ENCODE results near the gene JARID2.

The JARID2 gene

DNA sequence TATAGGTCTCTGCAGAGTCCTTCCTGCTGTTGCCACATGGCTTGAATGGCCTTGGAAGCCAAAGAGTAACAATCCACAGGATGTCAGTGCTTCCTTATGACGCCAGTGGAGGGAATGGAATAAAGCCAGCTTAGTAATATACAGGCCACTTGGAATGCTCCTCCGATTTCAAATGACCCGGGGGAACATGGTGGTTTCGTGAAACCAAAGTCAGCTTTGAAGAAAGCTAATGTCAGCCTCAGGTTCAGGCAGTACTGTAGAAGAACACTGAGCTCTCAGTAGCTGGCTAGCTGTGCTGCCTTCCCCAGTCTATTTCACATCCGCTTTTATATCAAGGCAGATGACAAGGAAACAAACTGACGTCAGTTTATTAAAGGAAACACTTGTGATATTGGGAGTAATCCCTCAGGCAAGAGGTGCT lies 227.9 kb downstream of the JARID2 start:
- Mint-ChIP-seq H3K4me3 (no peak overlapping the region), H3K36me3 (ENCODE audit: insufficient read depth) (peaks cover 12% of the 10 kb centered on the region), H3K27me3 (no peaks in the 10 kb centered on the region), H3K9me3 (no peaks in the 10 kb centered on the region), H3K4me1 (ENCODE audit: low read depth in 2 of 2) (peaks cover 3 to 19% of the 10 kb centered on the region in 2 donors), H3K27ac (peak overlapping the region in 1 of 2 donors; percentile 71)
- no peak for ATAC-seq (replicated peaks)
- DNase-seq = no peak

DNA sequence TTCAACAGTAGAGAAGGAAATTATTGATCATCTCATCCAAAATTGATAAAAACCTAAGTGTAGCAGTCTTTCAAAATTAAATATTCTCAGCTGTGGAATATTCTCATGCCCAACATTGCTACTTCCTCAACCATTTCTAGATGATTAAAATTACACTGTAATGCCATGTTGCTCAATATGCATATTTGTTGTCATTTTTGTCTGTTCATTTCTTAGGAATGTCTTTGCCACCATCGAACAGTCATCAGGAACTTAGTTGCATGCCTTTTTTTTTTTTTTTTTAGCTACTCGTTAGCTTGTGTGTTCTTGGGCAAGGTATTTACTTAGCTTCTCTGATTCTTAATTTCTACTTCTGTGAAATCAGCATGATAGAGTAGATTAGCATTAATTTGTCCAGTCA lies 228.3 kb downstream of the JARID2 start:
- peaks cover 6 to 23% of the 10 kb centered on the region in 2 donors for H3K4me1 Mint-ChIP-seq (ENCODE audit: low read depth in 2 of 2)
- H3K36me3 Mint-ChIP-seq (ENCODE audit: insufficient read depth) = peaks cover 12% of the 10 kb centered on the region
- H3K4me3 Mint-ChIP-seq = no peak overlapping the region
- H3K27me3 Mint-ChIP-seq = no peaks in the 10 kb centered on the region
- H3K9me3 Mint-ChIP-seq = no peaks in the 10 kb centered on the region
- ATAC-seq (replicated peaks) (no peak), DNase-seq (no peak)
- H3K27ac Mint-ChIP-seq = peak overlapping the region in 1 of 2 donors; percentile 71

DNA sequence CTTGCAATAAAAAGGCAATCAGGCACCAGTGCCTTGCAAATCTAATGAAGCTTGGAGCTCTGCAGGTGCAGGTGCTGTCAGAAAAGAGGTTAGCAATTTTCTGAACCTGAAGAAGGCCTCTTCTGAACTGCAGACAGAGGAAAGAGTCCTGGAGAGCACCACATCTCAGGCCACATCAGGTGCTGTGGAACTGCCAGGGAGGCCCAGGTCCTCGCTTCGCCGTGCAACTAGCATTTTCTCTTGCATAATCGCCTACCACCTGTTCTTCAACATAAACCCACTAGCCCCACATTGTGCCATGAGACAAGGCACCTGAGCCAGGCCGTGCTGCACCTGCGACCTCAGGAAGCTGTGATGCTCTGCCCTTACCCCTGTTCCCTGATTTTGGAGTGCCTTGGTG lies 229.4 kb downstream of the JARID2 start:
- Mint-ChIP-seq H3K9me3 (no peaks in the 10 kb centered on the region), H3K4me3 (no peak overlapping the region)

DNA sequence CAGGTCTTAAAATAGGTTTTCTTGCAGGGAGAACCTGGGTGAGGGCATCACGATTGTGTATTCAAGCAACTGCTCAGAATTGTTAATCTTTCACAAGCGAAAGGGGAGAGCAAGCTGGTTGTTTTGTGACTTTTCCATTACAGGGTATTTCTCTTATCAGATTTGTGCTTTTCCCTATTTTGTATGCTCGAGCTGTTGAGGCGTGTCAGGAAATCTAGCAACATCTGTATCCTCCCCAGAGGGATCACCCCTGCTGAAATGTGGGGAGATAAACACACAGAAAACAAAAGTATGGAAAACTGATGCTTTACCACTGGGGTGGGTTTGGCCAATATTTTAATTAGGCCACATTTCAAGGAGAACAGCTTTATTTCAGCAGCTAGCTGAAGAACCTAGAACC lies 230.0 kb downstream of the JARID2 start:
- no peaks in the 10 kb centered on the region for H3K27me3 Mint-ChIP-seq
- no peak for DNase-seq
- peak overlapping the region in 1 of 2 donors; percentile 71 for H3K27ac Mint-ChIP-seq
- ATAC-seq (replicated peaks) = no peak
- H3K4me1 Mint-ChIP-seq (ENCODE audit: low read depth in 2 of 2) = peaks cover 12 to 34% of the 10 kb centered on the region in 2 donors
- H3K9me3 Mint-ChIP-seq = no peaks in the 10 kb centered on the region
- peaks cover 12% of the 10 kb centered on the region for H3K36me3 Mint-ChIP-seq (ENCODE audit: insufficient read depth)
- no peak overlapping the region for H3K4me3 Mint-ChIP-seq

More for the DNA sequence above, 229.4 kb downstream of the JARID2 start:
- H3K36me3 Mint-ChIP-seq (ENCODE audit: insufficient read depth) = peaks cover 12% of the 10 kb centered on the region
- no peaks in the 10 kb centered on the region for H3K27me3 Mint-ChIP-seq
- ATAC-seq (replicated peaks) = no peak
- H3K27ac Mint-ChIP-seq = peak overlapping the region in 1 of 2 donors; percentile 71
- no peak for DNase-seq
- peaks cover 12 to 30% of the 10 kb centered on the region in 2 donors for H3K4me1 Mint-ChIP-seq (ENCODE audit: low read depth in 2 of 2)

GRCh38 chr6:15476631-15477380 lies 230.9 kb downstream of the JARID2 start:
- ATAC-seq (replicated peaks) = no peak
- Mint-ChIP-seq H3K27me3 (no peaks in the 10 kb centered on the region), H3K9me3 (no peaks in the 10 kb centered on the region), H3K4me1 (ENCODE audit: low read depth in 2 of 2) (peaks cover 20 to 43% of the 10 kb centered on the region in 2 donors), H3K27ac (peak overlapping the region in 1 of 2 donors; percentile 36), H3K4me3 (no peak overlapping the region), H3K36me3 (ENCODE audit: insufficient read depth) (peaks cover 12% of the 10 kb centered on the region)
- no peak for DNase-seq

DNA sequence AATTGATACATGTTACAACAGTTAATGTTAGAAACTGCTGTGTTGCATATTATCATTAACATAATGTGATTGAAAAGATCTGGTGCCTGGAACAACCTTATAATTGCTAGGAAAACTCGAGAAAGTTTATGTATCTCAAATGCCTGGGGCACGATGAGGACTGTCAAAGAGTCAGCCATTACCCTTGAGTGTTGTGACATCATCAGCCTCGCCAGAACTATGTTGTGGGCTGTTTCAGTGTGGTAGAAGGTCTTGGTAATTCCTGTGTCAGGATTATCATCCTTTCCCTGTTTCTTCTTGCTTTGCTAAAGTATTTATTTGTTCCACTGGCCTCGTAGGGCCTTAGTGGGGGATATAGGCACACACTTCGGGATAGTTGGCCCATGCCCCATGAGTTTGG lies 231.9 kb downstream of the JARID2 start:
- no peak for ATAC-seq (replicated peaks)
- H3K4me1 Mint-ChIP-seq (ENCODE audit: low read depth in 2 of 2) = peaks cover 22 to 39% of the 10 kb centered on the region in 2 donors
- DNase-seq = no peak
- no peaks in the 10 kb centered on the region for H3K9me3 Mint-ChIP-seq
- no peaks in the 10 kb centered on the region for H3K27me3 Mint-ChIP-seq
- H3K36me3 Mint-ChIP-seq (ENCODE audit: insufficient read depth) = peaks cover 4% of the 10 kb centered on the region
- H3K4me3 Mint-ChIP-seq = no peak overlapping the region
- no peak overlapping the region for H3K27ac Mint-ChIP-seq

DNA sequence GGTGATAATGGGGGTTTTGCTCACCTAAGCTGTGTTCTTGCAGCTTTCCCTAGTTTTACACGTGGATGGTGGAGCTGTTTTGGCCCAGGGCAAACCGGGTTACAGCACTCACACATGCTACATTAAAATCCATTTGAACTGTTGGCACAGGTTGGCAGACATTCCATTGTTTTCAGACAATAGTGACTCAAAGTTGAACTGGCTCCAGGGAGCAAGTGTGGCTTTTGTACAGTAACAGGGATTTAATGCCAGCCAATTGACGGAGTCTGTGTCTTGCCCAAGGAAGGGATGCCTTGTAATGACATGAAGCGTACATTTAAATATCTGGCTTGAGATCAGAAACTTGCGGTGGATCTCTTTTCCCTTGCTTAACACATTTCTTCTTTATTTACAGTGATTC lies 233.9 kb downstream of the JARID2 start:
- no peak for ATAC-seq (replicated peaks)
- Mint-ChIP-seq H3K36me3 (ENCODE audit: insufficient read depth) (peaks cover 5% of the 10 kb centered on the region), H3K27me3 (no peaks in the 10 kb centered on the region), H3K4me3 (no peak overlapping the region), H3K4me1 (ENCODE audit: low read depth in 2 of 2) (peaks cover 27 to 39% of the 10 kb centered on the region in 2 donors), H3K27ac (peak overlapping the region in 1 of 2 donors; percentile 4), H3K9me3 (no peaks in the 10 kb centered on the region)
- DNase-seq = no peak

GRCh38 chr6:15480525-15480924 lies 234.7 kb downstream of the JARID2 start:
- H3K4me1 Mint-ChIP-seq (ENCODE audit: low read depth in 2 of 2) = peaks cover 26 to 44% of the 10 kb centered on the region in 2 donors
- DNase-seq = no peak
- H3K4me3 Mint-ChIP-seq = no peak overlapping the region
- peak overlapping the region in 1 of 2 donors; percentile 4 for H3K27ac Mint-ChIP-seq
- peaks cover 2% of the 10 kb centered on the region for H3K36me3 Mint-ChIP-seq (ENCODE audit: insufficient read depth)
- ATAC-seq (replicated peaks) = no peak
- no peaks in the 10 kb centered on the region for H3K27me3 Mint-ChIP-seq
- H3K9me3 Mint-ChIP-seq = no peaks in the 10 kb centered on the region

DNA sequence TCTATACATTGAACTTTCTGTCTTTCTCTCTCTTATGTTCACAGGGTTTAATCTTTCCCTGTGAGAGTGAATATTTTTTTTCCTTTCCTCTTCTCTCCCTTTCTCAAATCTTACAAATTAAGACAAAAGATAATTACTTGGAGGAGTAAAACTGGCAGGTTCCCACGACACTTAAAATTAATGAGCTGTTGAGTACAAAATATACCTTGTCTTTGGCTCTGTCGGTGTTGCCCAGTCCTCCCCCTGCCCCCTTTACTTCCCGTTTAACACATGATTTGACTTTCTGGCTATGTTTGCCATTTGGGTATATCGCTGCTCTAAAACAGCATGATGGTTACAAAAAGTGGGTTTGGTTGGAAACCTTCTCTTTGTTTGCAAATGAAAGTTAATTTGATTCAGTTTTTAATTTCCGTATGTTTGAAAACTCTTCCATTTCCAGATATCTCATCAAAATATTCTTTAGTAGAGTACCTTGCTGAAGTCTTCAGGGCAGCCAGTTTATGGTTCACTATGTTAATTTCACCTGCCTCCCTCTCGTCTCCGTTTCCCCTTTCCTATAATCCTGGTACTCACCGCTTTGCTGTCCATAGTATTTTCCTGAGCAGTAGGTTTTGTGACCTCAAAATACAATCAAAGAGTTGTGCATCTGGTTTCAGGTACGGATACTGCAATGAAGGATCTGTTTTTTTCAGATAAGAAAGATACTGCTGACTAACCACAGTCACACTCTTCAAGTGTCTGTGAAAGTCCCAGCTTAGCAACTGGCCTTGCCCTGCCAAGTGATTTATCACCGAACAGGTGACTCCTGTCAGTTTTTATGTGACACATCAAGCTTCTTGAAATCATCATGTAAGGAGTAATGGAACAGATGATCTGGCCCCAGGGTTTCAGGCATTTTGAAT lies 235.8 kb downstream of the JARID2 start:
- Mint-ChIP-seq H3K4me3 (no peak overlapping the region), H3K36me3 (ENCODE audit: insufficient read depth) (peaks cover 4% of the 10 kb centered on the region), H3K9me3 (no peaks in the 10 kb centered on the region), H3K27ac (no peak overlapping the region), H3K27me3 (no peaks in the 10 kb centered on the region), H3K4me1 (ENCODE audit: low read depth in 2 of 2) (peaks cover 26 to 45% of the 10 kb centered on the region in 2 donors)
- no peak for ATAC-seq (replicated peaks)
- DNase-seq = no peak

DNA sequence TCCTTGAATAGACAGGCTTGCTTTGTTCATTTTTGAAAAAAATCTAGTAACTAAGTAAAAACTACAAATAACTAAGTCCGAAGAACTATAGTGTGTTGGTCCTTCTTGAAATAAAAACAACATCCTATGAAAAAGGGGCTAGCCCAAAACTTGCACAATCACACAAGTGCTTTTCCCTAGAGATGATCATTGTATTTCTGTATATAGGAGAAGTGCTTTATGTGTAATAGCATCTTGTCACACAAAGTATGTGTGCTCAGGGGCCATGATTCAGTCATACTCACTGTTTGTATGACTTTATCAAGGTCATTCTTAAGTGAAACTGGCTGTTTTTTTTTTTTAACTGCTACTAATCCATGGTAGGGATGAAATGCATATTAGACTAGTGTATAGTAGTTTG lies 237.2 kb downstream of the JARID2 start:
- H3K27ac Mint-ChIP-seq = no peak overlapping the region
- ATAC-seq (replicated peaks) = no peak
- no peaks in the 10 kb centered on the region for H3K9me3 Mint-ChIP-seq
- peaks cover 12% of the 10 kb centered on the region for H3K36me3 Mint-ChIP-seq (ENCODE audit: insufficient read depth)
- no peak for DNase-seq
- no peak overlapping the region for H3K4me3 Mint-ChIP-seq
- no peaks in the 10 kb centered on the region for H3K27me3 Mint-ChIP-seq
- H3K4me1 Mint-ChIP-seq (ENCODE audit: low read depth in 2 of 2) = peaks cover 26 to 41% of the 10 kb centered on the region in 2 donors

GRCh38 chr6:15484140-15484539 lies 238.3 kb downstream of the JARID2 start:
- peaks cover 17% of the 10 kb centered on the region for H3K36me3 Mint-ChIP-seq (ENCODE audit: insufficient read depth)
- H3K27ac Mint-ChIP-seq = peak overlapping the region in 1 of 2 donors; percentile 31

GRCh38 chr6:15484821-15485220 lies 239.0 kb downstream of the JARID2 start:
- no peak for ATAC-seq (replicated peaks)
- H3K27me3 Mint-ChIP-seq = no peaks in the 10 kb centered on the region
- H3K27ac Mint-ChIP-seq = peak overlapping the region in 1 of 2 donors; percentile 68
- H3K36me3 Mint-ChIP-seq (ENCODE audit: insufficient read depth) = peaks cover 22% of the 10 kb centered on the region
- no peak for DNase-seq
- H3K4me1 Mint-ChIP-seq (ENCODE audit: low read depth in 2 of 2) = peaks cover 22 to 36% of the 10 kb centered on the region in 2 donors
- H3K4me3 Mint-ChIP-seq = no peak overlapping the region
- no peaks in the 10 kb centered on the region for H3K9me3 Mint-ChIP-seq

More at GRCh38 chr6:15484140-15484539, 238.3 kb downstream of the JARID2 start:
- no peak overlapping the region for H3K4me3 Mint-ChIP-seq
- no peak for ATAC-seq (replicated peaks)
- peaks cover 24 to 34% of the 10 kb centered on the region in 2 donors for H3K4me1 Mint-ChIP-seq (ENCODE audit: low read depth in 2 of 2)
- DNase-seq = no peak
- no peaks in the 10 kb centered on the region for H3K9me3 Mint-ChIP-seq
- no peaks in the 10 kb centered on the region for H3K27me3 Mint-ChIP-seq

DNA sequence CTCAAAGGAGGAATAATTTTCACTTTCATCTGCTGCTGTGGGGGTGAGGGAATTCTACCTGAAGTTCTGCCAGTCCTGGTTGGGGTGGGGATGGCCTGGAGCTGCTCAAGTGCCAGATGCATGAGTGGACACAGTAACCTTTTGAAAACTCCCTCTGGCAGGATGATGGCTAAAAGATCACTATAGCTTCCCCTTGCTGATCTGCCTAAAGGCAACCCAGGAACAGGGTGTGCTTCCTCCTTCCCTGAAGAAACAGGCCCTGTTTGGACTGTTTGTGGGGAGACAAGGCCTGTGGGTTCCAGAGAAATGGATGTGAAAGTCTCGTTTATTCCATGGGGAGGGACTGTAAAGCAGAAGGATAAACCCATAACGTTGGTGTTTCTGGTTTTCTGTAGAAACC lies 240.1 kb downstream of the JARID2 start:
- Mint-ChIP-seq H3K27me3 (no peaks in the 10 kb centered on the region), H3K4me3 (no peak overlapping the region), H3K4me1 (ENCODE audit: low read depth in 2 of 2) (peaks cover 20 to 37% of the 10 kb centered on the region in 2 donors), H3K27ac (peak overlapping the region; percentile 5 to 49), H3K9me3 (no peaks in the 10 kb centered on the region), H3K36me3 (ENCODE audit: insufficient read depth) (peaks cover 24% of the 10 kb centered on the region)
- no peak for ATAC-seq (replicated peaks)
- DNase-seq = no peak
